HepG2 (cell line): ENCODE results near the gene SEMA7A. TPM values are rescaled to one million over a fixed set of nuclear protein-coding genes. Genes with fewer than 3 reads are reported as not detected.

Experiments
- ARHGAP35 ChIP-seq: sonication (generic); formaldehyde crosslinking; IDR thresholded peaks from 2 replicates; pipeline ENCODE4 v1.9.0; 2022; ENCODE audit warnings: mild to moderate bottlenecking, inconsistent platforms, moderate library complexity, missing genetic modification reagents, borderline replicate concordance
- CCDC6 ChIP-seq: sonication (generic); formaldehyde crosslinking; IDR thresholded peaks from 2 replicates; pipeline ENCODE4 v1.8.1; 2022; ENCODE audit warnings: mild to moderate bottlenecking, missing genetic modification reagents, moderate library complexity
- FLYWCH1 ChIP-seq: sonication (generic); formaldehyde crosslinking; IDR thresholded peaks from 2 replicates; pipeline ENCODE4 v1.8.1; 2023; ENCODE audit warnings: mild to moderate bottlenecking, missing genetic modification reagents
- GMEB1 ChIP-seq: sonication (generic); formaldehyde crosslinking; IDR thresholded peaks from 2 replicates; pipeline ENCODE4 v1.5.1; 2020; ENCODE audit warnings: missing genetic modification reagents, mild to moderate bottlenecking, borderline replicate concordance
- HOXA7 ChIP-seq: sonication (generic); formaldehyde crosslinking; IDR thresholded peaks from 2 replicates; pipeline ENCODE4 v1.8.1; 2022; ENCODE audit warnings: mild to moderate bottlenecking, missing genetic modification reagents, moderate library complexity
- PHF20 ChIP-seq: sonication (generic); formaldehyde crosslinking; IDR thresholded peaks from 2 replicates; pipeline ENCODE4 v1.5.0; 2020; ENCODE audit warnings: mild to moderate bottlenecking, missing genetic modification reagents
- RBM22 ChIP-seq: fragments of 200-400 bp; formaldehyde crosslinking; optimal IDR thresholded peaks from 2 replicates; pipeline ENCODE3; 2017; ENCODE audit warnings: mild to moderate bottlenecking, low read length, moderate library complexity
- ZBTB7B ChIP-seq: sonication (generic); formaldehyde crosslinking; IDR thresholded peaks from 2 replicates; pipeline ENCODE4 v1.4.0; 2020; ENCODE audit warnings: missing genetic modification reagents
- ZEB1 ChIP-seq: IDR thresholded peaks from 2 replicates; pipeline ENCODE4 v1.6.1; 2012; ENCODE audit warnings: mild to moderate bottlenecking, low read depth, inconsistent platforms; ENCODE audit not compliant: insufficient replicate concordance
- ZMAT5 ChIP-seq: sonication (generic); formaldehyde crosslinking; IDR thresholded peaks from 2 replicates; pipeline ENCODE4 v1.5.0; 2020; ENCODE audit warnings: mild to moderate bottlenecking, low read depth, missing genetic modification reagents, borderline replicate concordance
- ZNF30 ChIP-seq: sonication (generic); formaldehyde crosslinking; IDR thresholded peaks from 2 replicates; pipeline ENCODE4 v1.5.0; 2020; ENCODE audit warnings: mild to moderate bottlenecking, missing genetic modification reagents
- ZNF460 ChIP-seq: sonication (generic); formaldehyde crosslinking; IDR thresholded peaks from 2 replicates; pipeline ENCODE4 v1.5.1; 2020; ENCODE audit warnings: missing genetic modification reagents, mild to moderate bottlenecking, borderline replicate concordance
- ZNF530 ChIP-seq: sonication (generic); formaldehyde crosslinking; IDR thresholded peaks from 2 replicates; pipeline ENCODE4 v1.5.0; 2020; ENCODE audit warnings: low read depth, mild to moderate bottlenecking, missing genetic modification reagents
- ZNF605 ChIP-seq: sonication (generic); formaldehyde crosslinking; IDR thresholded peaks from 2 replicates; pipeline ENCODE4 v1.8.0; 2022; ENCODE audit warnings: mild to moderate bottlenecking, missing genetic modification reagents
- polyA plus RNA-seq, 8 experiments: library from polyadenylated mRNA; depleted of rRNA in 3 of 8; stranded (reverse) in 7 of 8; unstranded in 1 of 8; fragments of >200 nt; fragmentation: Illumina TruSeq in 4 of 8; extraction: Trizol in 4 of 8; gene quantifications; 2 replicates each; pipeline versions ENCODE4 v1.2.1 to v1.2.3, GENCODE V29; 2011 to 2016; ENCODE audit warnings: low read depth in 4 of 8, missing spikeins in 1 of 8, mixed read lengths in 1 of 8; ENCODE audit not compliant: insufficient read depth in 1 of 8
- total RNA-seq, 5 experiments: library from RNA; depleted of rRNA; stranded (reverse); fragments of >200 nt; fragmentation: Illumina TruSeq; extraction: Trizol; gene quantifications; 2 replicates each; pipeline ENCODE4 v1.2.3, GENCODE V29; 2016; ENCODE audit warnings: low read depth in 1 of 5
- TF ChIP-seq, protein P1 (sequence below): sonication (generic); formaldehyde crosslinking; IDR thresholded peaks from 2 replicates; pipeline ENCODE4 v1.5.1; 2020; ENCODE audit warnings: mild to moderate bottlenecking, missing genetic modification reagents, borderline replicate concordance
- TF ChIP-seq, protein P2 (sequence below): sonication (generic); formaldehyde crosslinking; IDR thresholded peaks from 2 replicates; pipeline ENCODE4 v1.8.1; 2023; ENCODE audit warnings: mild to moderate bottlenecking, moderate library complexity, missing genetic modification reagents
- TF ChIP-seq, protein P3 (sequence below): sonication (generic); IDR thresholded peaks from 2 replicates; pipeline ENCODE4 v1.6.1; 2016; ENCODE audit warnings: low read depth, borderline replicate concordance
- TF ChIP-seq, protein P4 (sequence below): sonication (generic); formaldehyde crosslinking; IDR thresholded peaks from 2 replicates; pipeline ENCODE4 v1.4.0; 2020; ENCODE audit warnings: missing genetic modification reagents

SEMA7A gene
- total and polyA plus RNA-seq, 2 of the 13 experiments (the other 11 are each of a cell fraction or from before 2014, with no cell fraction given), result 9.0 to 15.8 TPM

DNA sequence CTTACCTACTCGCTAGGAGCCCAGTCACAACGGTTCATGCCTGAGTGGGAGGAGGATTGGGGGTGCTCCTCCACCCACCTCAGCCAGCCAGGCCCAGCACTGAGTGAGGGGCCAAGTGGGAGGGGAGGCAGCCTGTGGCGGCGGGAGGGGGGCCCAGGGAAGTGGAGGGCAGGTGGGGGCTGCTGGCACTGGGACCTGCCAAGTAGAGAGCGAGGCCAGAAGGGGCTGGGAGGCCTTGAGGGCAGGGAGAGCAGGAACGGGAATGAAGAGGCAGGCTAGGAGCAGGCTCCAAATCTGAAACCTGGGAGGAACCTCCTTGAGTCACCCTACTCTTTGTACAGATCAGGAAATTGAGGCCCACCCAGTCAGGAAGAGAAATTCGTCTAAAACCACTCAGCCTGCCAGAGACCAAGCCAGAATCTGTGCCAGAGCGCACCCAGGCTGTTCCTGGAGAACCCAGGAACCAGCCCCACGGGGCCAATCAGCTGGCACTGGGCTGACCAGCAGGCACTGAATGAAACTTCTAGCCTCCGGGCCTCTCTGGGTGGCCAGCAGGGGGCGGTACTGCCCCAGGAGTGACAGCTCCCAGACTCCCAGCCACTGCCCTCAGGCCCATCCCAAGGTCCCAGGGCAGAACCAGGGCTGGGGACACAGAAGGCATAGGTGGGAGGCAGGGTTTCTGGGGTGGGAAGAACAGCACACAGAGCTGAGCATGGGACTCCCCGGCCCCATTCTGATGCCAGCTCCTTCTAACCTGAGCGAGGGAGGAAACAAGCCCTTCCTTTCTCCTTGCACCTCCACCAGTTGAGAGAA is 51.5 kb downstream of the SEMA7A start (continued):
- TF ChIP-seq ARHGAP35 (CRISPR knock-in tag) (no peak), PHF20 (CRISPR knock-in tag) (0 out of 2 replicates have a peak, but pooled peaks have one; percentile 35), RBM22 (no peak), ZEB1 (no peak), ZNF30 (no peak), CCDC6 (CRISPR knock-in tag) (no peak), ZNF460 (CRISPR knock-in tag) (no peak), ZMAT5 (no peak), ZNF530 (CRISPR knock-in tag) (no peak), GMEB1 (CRISPR knock-in tag) (peak; percentile 39; the same call in 1 of the 2 replicates), ZNF605 (CRISPR knock-in tag) (peak; percentile 24; the same call in 1 of the 2 replicates), HOXA7 (CRISPR knock-in tag) (no peak), FLYWCH1 (CRISPR knock-in tag) (no peak), ZBTB7B (CRISPR knock-in tag) (peak; percentile 37; the same call in 1 of the 2 replicates)
- TF ChIP-seq, protein P1, sequence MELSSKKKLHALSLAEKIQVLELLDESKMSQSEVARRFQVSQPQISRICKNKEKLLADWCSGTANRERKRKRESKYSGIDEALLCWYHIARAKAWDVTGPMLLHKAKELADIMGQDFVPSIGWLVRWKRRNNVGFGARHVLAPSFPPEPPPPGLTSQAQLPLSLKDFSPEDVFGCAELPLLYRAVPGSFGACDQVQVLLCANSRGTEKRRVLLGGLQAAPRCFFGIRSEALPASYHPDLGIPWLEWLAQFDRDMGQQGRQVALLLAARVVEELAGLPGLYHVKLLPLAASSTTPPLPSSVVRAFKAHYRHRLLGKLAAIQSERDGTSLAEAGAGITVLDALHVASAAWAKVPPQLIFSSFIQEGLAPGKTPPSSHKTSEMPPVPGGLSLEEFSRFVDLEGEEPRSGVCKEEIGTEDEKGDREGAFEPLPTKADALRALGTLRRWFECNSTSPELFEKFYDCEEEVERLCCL (CRISPR knock-in tag), result no peak
- TF ChIP-seq, protein P2, sequence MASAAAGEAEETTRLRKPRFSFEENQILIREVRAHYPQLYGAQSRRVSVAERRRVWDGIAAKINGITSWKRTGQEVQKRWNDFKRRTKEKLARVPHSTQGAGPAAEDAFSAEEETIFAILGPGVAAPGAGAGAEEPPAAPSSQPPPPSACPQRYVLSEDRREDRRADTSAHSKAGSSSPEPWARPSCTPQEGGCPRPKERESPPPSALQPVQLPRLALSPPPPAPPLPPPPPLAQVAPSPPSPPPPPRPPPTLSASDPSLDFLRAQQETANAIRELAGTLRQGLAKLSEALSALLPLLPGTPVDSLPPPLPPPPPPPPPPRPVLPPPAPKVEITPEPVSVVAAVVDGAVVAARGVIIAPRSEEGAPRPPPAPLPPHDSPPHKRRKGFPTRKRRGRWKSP (CRISPR knock-in tag), result no peak
- TF ChIP-seq, protein P3, sequence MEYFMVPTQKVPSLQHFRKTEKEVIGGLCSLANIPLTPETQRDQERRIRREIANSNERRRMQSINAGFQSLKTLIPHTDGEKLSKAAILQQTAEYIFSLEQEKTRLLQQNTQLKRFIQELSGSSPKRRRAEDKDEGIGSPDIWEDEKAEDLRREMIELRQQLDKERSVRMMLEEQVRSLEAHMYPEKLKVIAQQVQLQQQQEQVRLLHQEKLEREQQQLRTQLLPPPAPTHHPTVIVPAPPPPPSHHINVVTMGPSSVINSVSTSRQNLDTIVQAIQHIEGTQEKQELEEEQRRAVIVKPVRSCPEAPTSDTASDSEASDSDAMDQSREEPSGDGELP, result peak; percentile 93; the same call in 1 of the 2 replicates
- TF ChIP-seq, protein P4, sequence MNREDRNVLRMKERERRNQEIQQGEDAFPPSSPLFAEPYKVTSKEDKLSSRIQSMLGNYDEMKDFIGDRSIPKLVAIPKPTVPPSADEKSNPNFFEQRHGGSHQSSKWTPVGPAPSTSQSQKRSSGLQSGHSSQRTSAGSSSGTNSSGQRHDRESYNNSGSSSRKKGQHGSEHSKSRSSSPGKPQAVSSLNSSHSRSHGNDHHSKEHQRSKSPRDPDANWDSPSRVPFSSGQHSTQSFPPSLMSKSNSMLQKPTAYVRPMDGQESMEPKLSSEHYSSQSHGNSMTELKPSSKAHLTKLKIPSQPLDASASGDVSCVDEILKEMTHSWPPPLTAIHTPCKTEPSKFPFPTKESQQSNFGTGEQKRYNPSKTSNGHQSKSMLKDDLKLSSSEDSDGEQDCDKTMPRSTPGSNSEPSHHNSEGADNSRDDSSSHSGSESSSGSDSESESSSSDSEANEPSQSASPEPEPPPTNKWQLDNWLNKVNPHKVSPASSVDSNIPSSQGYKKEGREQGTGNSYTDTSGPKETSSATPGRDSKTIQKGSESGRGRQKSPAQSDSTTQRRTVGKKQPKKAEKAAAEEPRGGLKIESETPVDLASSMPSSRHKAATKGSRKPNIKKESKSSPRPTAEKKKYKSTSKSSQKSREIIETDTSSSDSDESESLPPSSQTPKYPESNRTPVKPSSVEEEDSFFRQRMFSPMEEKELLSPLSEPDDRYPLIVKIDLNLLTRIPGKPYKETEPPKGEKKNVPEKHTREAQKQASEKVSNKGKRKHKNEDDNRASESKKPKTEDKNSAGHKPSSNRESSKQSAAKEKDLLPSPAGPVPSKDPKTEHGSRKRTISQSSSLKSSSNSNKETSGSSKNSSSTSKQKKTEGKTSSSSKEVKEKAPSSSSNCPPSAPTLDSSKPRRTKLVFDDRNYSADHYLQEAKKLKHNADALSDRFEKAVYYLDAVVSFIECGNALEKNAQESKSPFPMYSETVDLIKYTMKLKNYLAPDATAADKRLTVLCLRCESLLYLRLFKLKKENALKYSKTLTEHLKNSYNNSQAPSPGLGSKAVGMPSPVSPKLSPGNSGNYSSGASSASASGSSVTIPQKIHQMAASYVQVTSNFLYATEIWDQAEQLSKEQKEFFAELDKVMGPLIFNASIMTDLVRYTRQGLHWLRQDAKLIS, result no peak
